Measurements from ENCODE around the gene DNAL1.

DNA sequence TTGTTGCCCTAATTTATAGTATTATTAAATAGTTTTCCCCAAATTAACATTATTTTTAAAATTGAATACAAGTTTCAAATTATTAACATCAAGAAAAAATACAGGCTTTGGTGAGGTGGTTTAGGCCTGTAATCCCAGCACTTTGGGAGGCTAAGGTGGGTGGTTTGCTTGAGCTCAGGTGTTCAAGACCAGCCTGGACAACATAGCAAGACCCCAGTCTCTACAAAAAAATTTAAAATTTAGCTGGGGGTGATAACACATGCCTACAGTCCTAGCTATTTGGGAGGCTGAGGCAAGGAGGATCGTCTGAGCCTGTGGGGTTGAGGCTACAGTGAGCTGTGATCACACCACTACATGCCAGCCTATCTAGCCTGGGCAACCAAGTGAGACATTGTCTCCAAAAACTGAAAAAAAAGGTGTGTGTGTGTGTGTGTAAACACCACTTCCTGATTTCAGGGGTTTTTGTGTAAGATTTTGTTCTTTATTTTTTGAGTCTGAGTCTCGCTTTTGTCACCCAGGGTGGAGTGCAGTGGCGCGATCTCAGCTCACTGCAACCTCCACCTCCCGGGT lies 3.9 kb upstream of the DNAL1 start:
- TF ChIP-seq FOXA1 (IDR thresholded peaks at IDR 0.05): no peak
- no peak for TF ChIP-seq ZNF384 (IDR thresholded peaks at IDR 0.05)
- TF ChIP-seq BHLHE40 (IDR thresholded peaks at IDR 0.05; ENCODE audit: borderline replicate concordance): no peak
- TF ChIP-seq ELF4 (IDR thresholded peaks at IDR 0.05): no peak
- TF ChIP-seq L3MBTL2 (conservative IDR thresholded peaks at IDR 0.05): no peak
- TF ChIP-seq ARNT (IDR thresholded peaks at IDR 0.05): no peak
- TF ChIP-seq TARDBP (IDR thresholded peaks at IDR 0.05): no peak
- no peak for TF ChIP-seq SUZ12 (IDR thresholded peaks at IDR 0.05)
- TF ChIP-seq SP1 (IDR thresholded peaks at IDR 0.05): no peak
